ENCODE data around the gene DNAH17. TPM values are rescaled to one million over a fixed set of nuclear protein-coding genes. Genes with fewer than 3 reads are reported as not detected.

Gene DNAH17
- total RNA-seq, 1 experiment from 2014 or later: 0.69 TPM

GRCh38 chr17:78589885-78590284 lies 12.7 kb upstream of the DNAH17 start:
- ATAC-seq: no peak
- Histone ChIP-seq H3K9me2 (ENCODE audit: insufficient read depth) (no peaks in the 10 kb centered on the region), H3K4me2 (ENCODE audit: low read length) (no peak overlapping the region), H3K36me3 (ENCODE audit: control insufficient read depth in 1 of 2, insufficient read depth in 2 of 2, low read length in 2 of 2) (no peaks in the 10 kb centered on the region), H2AFZ (ENCODE audit: low read depth, low read length, poor library complexity, severe bottlenecking) (no peak overlapping the region), H3K27ac (ENCODE audit: low read depth, low read length) (no peak overlapping the region), H3K79me2 (ENCODE audit: insufficient read depth, low read length) (no peaks in the 10 kb centered on the region), H3K4me1 (ENCODE audit: control insufficient read depth in 1 of 2, insufficient read depth in 2 of 2, low read length in 2 of 2) (peaks cover 17 to 19% of the 10 kb centered on the region in 2 experiments), H3K27me3 (ENCODE audit: insufficient read depth, low read length) (peaks cover 11% of the 10 kb centered on the region; the same call in 1 of the 2 replicates), H3K4me3 (replicated peaks in 1 of 2; ENCODE audit: low read depth in 1 of 2, low read length in 2 of 2) (no peak overlapping the region), H3K9ac (ENCODE audit: low read length) (no peak overlapping the region), H3K9me3 (ENCODE audit: control insufficient read depth in 1 of 2, insufficient read depth in 1 of 2, low read depth in 1 of 2, low read length in 2 of 2) (no peaks in the 10 kb centered on the region), H4K20me1 (ENCODE audit: insufficient read depth) (no peaks in the 10 kb centered on the region)
- ChIA-PET CTCF (no interaction called here), RAD21 (ENCODE audit: low non-redundant PET in 1 of 2, low total read pairs in 2 of 2, uncharacterized antibody in 2 of 2, unreplicated experiment in 2 of 2) (no interaction called here), POLR2A (no interaction called here)
- TF ChIP-seq REST (IDR thresholded peaks at IDR 0.05; ENCODE audit: low read depth) (no peak), CEBPB (IDR thresholded peaks at IDR 0.05; ENCODE audit: low read depth) (no peak)
- BruUV-seq (replicated peaks): no TSS peak
- intact Hi-C loops (cut with micrococcal nuclease): no loop called here
- DNase-seq (ENCODE audit: low read depth, low spot score): no peak

- ChIA-PET POLR2A (no interaction called here), CTCF (no interaction called here), RAD21 (ENCODE audit: low non-redundant PET in 1 of 2, low total read pairs in 2 of 2, uncharacterized antibody in 2 of 2, unreplicated experiment in 2 of 2) (no interaction called here)
- H3K36me3 ChIP-seq (ENCODE audit: control insufficient read depth in 1 of 2, insufficient read depth in 2 of 2, low read length in 2 of 2): no peaks in the 10 kb centered on the region
- H3K9ac ChIP-seq (ENCODE audit: low read length): no peak overlapping the region
- intact Hi-C loops (cut with micrococcal nuclease): no loop called here
- no peaks in the 10 kb centered on the region for H3K79me2 ChIP-seq (ENCODE audit: insufficient read depth, low read length)
- DNase-seq (ENCODE audit: low read depth, low spot score) (no peak), ATAC-seq (no peak)
- no peak overlapping the region for H3K4me2 ChIP-seq (ENCODE audit: low read length)
- H2AFZ ChIP-seq (ENCODE audit: low read depth, low read length, poor library complexity, severe bottlenecking): no peak overlapping the region
- no peak overlapping the region for H3K27ac ChIP-seq (ENCODE audit: low read depth, low read length)
- H3K4me1 ChIP-seq (ENCODE audit: control insufficient read depth in 1 of 2, insufficient read depth in 2 of 2, low read length in 2 of 2): peaks cover 17 to 19% of the 10 kb centered on the region in 2 experiments
- no peaks in the 10 kb centered on the region for H3K9me3 ChIP-seq (ENCODE audit: control insufficient read depth in 1 of 2, insufficient read depth in 1 of 2, low read depth in 1 of 2, low read length in 2 of 2)
- no peaks in the 10 kb centered on the region for H4K20me1 ChIP-seq (ENCODE audit: insufficient read depth)
- H3K4me3 ChIP-seq (replicated peaks in 1 of 2; ENCODE audit: low read depth in 1 of 2, low read length in 2 of 2): no peak overlapping the region
- H3K27me3 ChIP-seq (ENCODE audit: insufficient read depth, low read length): 0 out of 2 replicates have a peak, but pooled peaks cover 6% of the 10 kb centered on the region
- H3K9me2 ChIP-seq (ENCODE audit: insufficient read depth): no peaks in the 10 kb centered on the region
- no TSS peak for BruUV-seq (replicated peaks)
- TF ChIP-seq ZBTB33 (IDR thresholded peaks at IDR 0.05; ENCODE audit: extremely low read depth, insufficient replicate concordance, low read length) (no peak), EGR1 (IDR thresholded peaks at IDR 0.05; ENCODE audit: low read depth) (no peak), SP1 (IDR thresholded peaks at IDR 0.05; ENCODE audit: low read depth) (no peak), YY1 (IDR thresholded peaks at IDR 0.05; ENCODE audit: extremely low read depth, insufficient replicate concordance, low read depth, low read length) (no peak), ZFX (IDR thresholded peaks at IDR 0.05) (no peak), TCF7L2 (IDR thresholded peaks at IDR 0.05; ENCODE audit: borderline replicate concordance, extremely low read depth, insufficient read depth, insufficient read length) (no peak)
Observed at GRCh38 chr17:78589031-78589675, 12.0 kb upstream of the DNAH17 start.

Measured in HCT116 (cell line).